ENCODE results near the gene SLC27A3. TPM values are rescaled to one million over a fixed set of nuclear protein-coding genes. Genes with fewer than 3 reads are reported as not detected.

SLC27A3 gene
- total and polyA plus RNA-seq, 7 donors, result 3.5 to 15.6 (median 5.2) TPM

GRCh38 chr1:153792631-153793041, 17.4 kb downstream of the SLC27A3 start:
- DNase-seq (peak; percentile 12 to 45), ATAC-seq (no peak)
- H3K27me3 ChIP-seq (ENCODE audit: insufficient read depth in 3 of 3, low read length in 2 of 3), result no peaks in the 10 kb centered on the region
- no peak overlapping the region for H3K27ac ChIP-seq
- H3K4me1 ChIP-seq, result peaks cover 17% of the 10 kb centered on the region
- H3K36me3 ChIP-seq (ENCODE audit: insufficient read depth in 1 of 2, low read depth in 1 of 2), result no peaks in the 10 kb centered on the region
- intact Hi-C loops (cut with DNase I), result loop anchor here (10.0 kb wide), 2 partner anchors 58 to 152 kb away; partner anchors contain the start of gene DENND4B (in 1 of the 2)
- WGBS, 3 donors, result 90 to 93% (median 93%) methylated on average over 11 of the region's 11 CpGs
- TF ChIP-seq CTCF (IDR thresholded peaks at IDR 0.05), result no peak
- H3K4me3 ChIP-seq, result no peak overlapping the region
- H3K9me3 ChIP-seq, result no peaks in the 10 kb centered on the region

- Histone ChIP-seq H3K27me3 (ENCODE audit: insufficient read depth in 3 of 3, low read length in 2 of 3) (no peaks in the 10 kb centered on the region), H3K4me3 (no peak overlapping the region), H3K27ac (no peak overlapping the region), H3K4me1 (peaks cover 17% of the 10 kb centered on the region), H3K9me3 (no peaks in the 10 kb centered on the region), H3K36me3 (ENCODE audit: insufficient read depth in 1 of 2, low read depth in 1 of 2) (no peaks in the 10 kb centered on the region)
- DNase-seq (peak; percentile 4 to 37), ATAC-seq (no peak)
- 76 to 85% (median 84%) methylated on average over 9 of the region's 9 CpGs for WGBS, 3 donors
- no peak for TF ChIP-seq CTCF (IDR thresholded peaks at IDR 0.05)
- intact Hi-C loops (cut with DNase I), result loop anchor here (10.0 kb wide), 2 partner anchors 59 to 151 kb away; partner anchors contain the start of gene DENND4B (in 1 of the 2)
These were observed 18.2 kb downstream of the SLC27A3 start for GRCh38 chr1:153793261-153793972.

GRCh38 chr1:153793973-153794615, 18.9 kb downstream of the SLC27A3 start:
- Histone ChIP-seq H3K4me1 (peaks cover 16% of the 10 kb centered on the region), H3K4me3 (no peak overlapping the region), H3K36me3 (ENCODE audit: insufficient read depth in 1 of 2, low read depth in 1 of 2) (no peaks in the 10 kb centered on the region), H3K27me3 (ENCODE audit: insufficient read depth in 3 of 3, low read length in 2 of 3) (no peaks in the 10 kb centered on the region), H3K27ac (no peak overlapping the region), H3K9me3 (no peaks in the 10 kb centered on the region)
- 78 to 83% (median 81%) methylated on average over 12 of the region's 12 CpGs for WGBS, 3 donors
- TF ChIP-seq CTCF (IDR thresholded peaks at IDR 0.05), result no peak
- DNase-seq (peak; percentile 5 to 36), ATAC-seq (no peak)
- intact Hi-C loops (cut with DNase I), result loop anchor here (10.0 kb wide), 2 partner anchors 59 to 151 kb away; partner anchors contain the start of gene DENND4B (in 1 of the 2)

- DNase-seq (peak; percentile 20 to 48), ATAC-seq (no peak)
- Histone ChIP-seq H3K27ac (no peak overlapping the region), H3K36me3 (ENCODE audit: insufficient read depth in 1 of 2, low read depth in 1 of 2) (no peaks in the 10 kb centered on the region), H3K4me3 (no peak overlapping the region), H3K4me1 (peaks cover 9% of the 10 kb centered on the region), H3K9me3 (no peaks in the 10 kb centered on the region), H3K27me3 (ENCODE audit: insufficient read depth in 3 of 3, low read length in 2 of 3) (no peaks in the 10 kb centered on the region)
- WGBS, 3 donors, result 48 to 63% (median 52%) methylated on average over 9 to 14 of the region's 14 CpGs
- no peak for TF ChIP-seq CTCF (IDR thresholded peaks at IDR 0.05)
- intact Hi-C loops (cut with DNase I), result loop anchor here (5.0 to 10.0 kb wide), 3 partner anchors 60 to 150 kb away; partner anchors contain the start of genes DENND4B (in 1 of the 2) and GATAD2B (in 1 of the 2)
These were observed 19.6 kb downstream of the SLC27A3 start for GRCh38 chr1:153794624-153795329.

All from psoas muscle (tissue), 8 donors.